Smooth muscle cell (in vitro differentiated cells): ENCODE measurements around the gene CA14. TPM values are rescaled to one million over a fixed set of nuclear protein-coding genes. Genes with fewer than 3 reads are reported as not detected.
"Not testable (repeated sequence)": the region's sequence is repeated elsewhere in the genome, so short reads cannot be mapped to it uniquely, and the experiment has no call there.

ENCODE experiments used
- DNase-seq: peaks from one replicate; lab custom pipeline; 2025; ENCODE audit not compliant: unreplicated experiment; lab: John Stamatoyannopoulos, UW
- H2AFZ ChIP-seq: fragments of 200-600 bp; sonication (generic); 2 replicates; pipeline ENCODE4 v1.6.0; 2016; ENCODE audit warnings: antibody characterized with exemption, low read depth, mild to moderate bottlenecking
- H3F3A ChIP-seq: fragments of 200-600 bp; sonication (generic); 2 replicates; pipeline ENCODE4 v1.6.0; 2017; ENCODE audit warnings: antibody characterized with exemption, low read depth
- H3K27ac ChIP-seq: fragments of 200-600 bp; sonication (generic); 2 replicates; pipeline ENCODE4 v1.5.1; 2016; ENCODE audit warnings: low read depth, mild to moderate bottlenecking
- H3K27me3 ChIP-seq: fragments of 200-600 bp; sonication (generic); 2 replicates; pipeline ENCODE4 v1.6.1; 2016; ENCODE audit warnings: low read depth, mild to moderate bottlenecking
- H3K36me3 ChIP-seq: fragments of 200-600 bp; sonication (generic); 2 replicates; pipeline ENCODE4 v1.5.1; 2016; ENCODE audit warnings: low read depth
- H3K4me1 ChIP-seq: fragments of 200-600 bp; sonication (generic); 2 replicates; pipeline ENCODE4 v1.5.1; 2016; ENCODE audit warnings: low read depth
- H3K4me2 ChIP-seq: fragments of 200-600 bp; sonication (generic); 2 replicates; pipeline ENCODE4 v1.6.0; 2016; ENCODE audit warnings: mild to moderate bottlenecking
- H3K4me3 ChIP-seq: fragments of 200-600 bp; sonication (generic); 2 replicates; pipeline ENCODE4 v1.5.1; 2016; ENCODE audit warnings: mild to moderate bottlenecking
- H3K79me2 ChIP-seq: fragments of 200-600 bp; sonication (generic); 2 replicates; pipeline ENCODE4 v1.6.0; 2016; ENCODE audit warnings: low read depth, mild to moderate bottlenecking
- H3K9ac ChIP-seq: fragments of 200-600 bp; sonication (generic); 2 replicates; pipeline ENCODE4 v1.6.0; 2016; ENCODE audit warnings: low read depth
- H3K9me3 ChIP-seq: fragments of 200-600 bp; sonication (generic); replicated peaks from 2 replicates; pipeline ENCODE4 v1.5.1; 2016; ENCODE audit warnings: low read depth
- H4K20me1 ChIP-seq: fragments of 200-600 bp; sonication (generic); 2 replicates; pipeline ENCODE4 v1.6.0; 2016; ENCODE audit warnings: low read depth
- WGBS: methylation state at CpG from one replicate; pipeline ENCODE4 v1.1.7; 2016; ENCODE audit warnings: low lambda C conversion rate; 5-methylcytosine and 5-hydroxymethylcytosine counted together
- polyA plus RNA-seq: library from polyadenylated mRNA; unstranded; fragments of >200 nt; fragmentation: Nextera tagmentation; extraction: Ambion mirVana; gene quantifications from 2 replicates; pipeline ENCODE4 v1.2.1, GENCODE V29; 2016
- total RNA-seq: library from RNA; depleted of rRNA; stranded (reverse); fragments of >200 nt; gene quantifications from 2 replicates; pipeline ENCODE4 v1.2.3, GENCODE V29; 2014
- TF ChIP-seq, protein P1 (sequence below): fragments of 200-600 bp; sonication (generic); IDR thresholded peaks from 2 replicates; pipeline ENCODE4 v1.5.1; 2017; ENCODE audit warnings: borderline replicate concordance, mild to moderate bottlenecking, antibody characterized with exemption; ENCODE audit not compliant: insufficient read depth, poor library complexity, severe bottlenecking

CA14 gene
- total and polyA plus RNA-seq, 2 experiments from 2014 or later: 0.59 TPM; not detected in 1

GRCh38 chr1:150212070-150212469 is 45.5 kb upstream of the CA14 start:
- TF ChIP-seq, protein P1, sequence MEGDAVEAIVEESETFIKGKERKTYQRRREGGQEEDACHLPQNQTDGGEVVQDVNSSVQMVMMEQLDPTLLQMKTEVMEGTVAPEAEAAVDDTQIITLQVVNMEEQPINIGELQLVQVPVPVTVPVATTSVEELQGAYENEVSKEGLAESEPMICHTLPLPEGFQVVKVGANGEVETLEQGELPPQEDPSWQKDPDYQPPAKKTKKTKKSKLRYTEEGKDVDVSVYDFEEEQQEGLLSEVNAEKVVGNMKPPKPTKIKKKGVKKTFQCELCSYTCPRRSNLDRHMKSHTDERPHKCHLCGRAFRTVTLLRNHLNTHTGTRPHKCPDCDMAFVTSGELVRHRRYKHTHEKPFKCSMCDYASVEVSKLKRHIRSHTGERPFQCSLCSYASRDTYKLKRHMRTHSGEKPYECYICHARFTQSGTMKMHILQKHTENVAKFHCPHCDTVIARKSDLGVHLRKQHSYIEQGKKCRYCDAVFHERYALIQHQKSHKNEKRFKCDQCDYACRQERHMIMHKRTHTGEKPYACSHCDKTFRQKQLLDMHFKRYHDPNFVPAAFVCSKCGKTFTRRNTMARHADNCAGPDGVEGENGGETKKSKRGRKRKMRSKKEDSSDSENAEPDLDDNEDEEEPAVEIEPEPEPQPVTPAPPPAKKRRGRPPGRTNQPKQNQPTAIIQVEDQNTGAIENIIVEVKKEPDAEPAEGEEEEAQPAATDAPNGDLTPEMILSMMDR: no peak
- Histone ChIP-seq H3K36me3 (no peaks in the 10 kb centered on the region), H3F3A (no peaks in the 10 kb centered on the region), H3K27ac (no peak overlapping the region), H3K4me2 (no peak overlapping the region), H2AFZ (no peak overlapping the region), H3K4me1 (peaks cover 6% of the 10 kb centered on the region), H3K9ac (no peak overlapping the region), H4K20me1 (no peaks in the 10 kb centered on the region), H3K79me2 (no peaks in the 10 kb centered on the region), H3K27me3 (no peaks in the 10 kb centered on the region), H3K9me3 (no peaks in the 10 kb centered on the region), H3K4me3 (no peak overlapping the region)
- no peak for DNase-seq
- 96% methylated on average over 9 of the region's 9 CpGs for WGBS

DNA sequence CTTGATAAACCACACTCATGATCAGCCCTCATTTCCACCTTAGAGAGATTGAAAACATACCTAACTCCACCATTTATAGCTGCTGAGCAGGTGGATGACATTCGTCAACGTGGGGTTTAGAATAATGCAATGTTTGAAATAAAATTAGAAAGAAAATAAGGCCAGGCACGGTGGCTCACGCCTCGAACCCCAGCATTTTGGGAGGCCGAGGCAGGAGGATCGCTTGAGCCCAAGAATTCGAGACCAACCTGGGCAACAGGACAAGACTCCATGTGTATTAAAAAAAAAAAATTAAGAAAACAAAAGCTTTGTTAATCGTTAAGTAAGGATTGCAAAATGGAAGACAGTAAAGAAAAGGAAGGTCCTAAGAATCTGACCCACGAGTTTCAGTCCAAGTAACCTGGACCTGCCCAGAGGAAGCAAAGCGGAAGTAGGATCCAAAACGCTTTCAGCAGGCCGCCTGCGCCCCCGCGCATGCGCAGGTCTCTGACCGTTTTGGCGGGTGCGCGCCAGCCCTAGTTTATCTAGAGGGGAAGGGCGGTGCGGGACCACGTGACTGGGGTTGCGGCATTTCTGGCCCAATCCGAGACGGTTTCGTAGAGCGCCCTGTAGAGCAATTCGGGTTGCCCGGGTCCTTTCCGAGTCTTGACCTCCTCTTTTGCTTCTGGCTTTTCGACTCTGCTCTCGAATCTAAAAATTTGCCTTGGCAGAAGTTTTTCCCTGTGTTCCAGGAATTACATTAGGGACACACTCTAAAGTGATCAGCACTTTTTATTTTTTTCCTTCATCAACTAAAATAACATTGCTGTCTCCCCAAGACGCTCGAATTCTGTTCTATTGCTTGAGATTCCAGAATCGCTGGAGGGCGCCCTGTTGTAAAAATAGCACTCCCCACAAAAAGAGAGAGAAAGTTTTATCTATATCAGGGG is 44.1 kb upstream of the CA14 start:
- peak overlapping the region; percentile 79 for H3K27ac ChIP-seq
- H3K9ac ChIP-seq: peak overlapping the region; percentile 39
- WGBS: 21% methylated on average over 38 of the region's 38 CpGs

DNA sequence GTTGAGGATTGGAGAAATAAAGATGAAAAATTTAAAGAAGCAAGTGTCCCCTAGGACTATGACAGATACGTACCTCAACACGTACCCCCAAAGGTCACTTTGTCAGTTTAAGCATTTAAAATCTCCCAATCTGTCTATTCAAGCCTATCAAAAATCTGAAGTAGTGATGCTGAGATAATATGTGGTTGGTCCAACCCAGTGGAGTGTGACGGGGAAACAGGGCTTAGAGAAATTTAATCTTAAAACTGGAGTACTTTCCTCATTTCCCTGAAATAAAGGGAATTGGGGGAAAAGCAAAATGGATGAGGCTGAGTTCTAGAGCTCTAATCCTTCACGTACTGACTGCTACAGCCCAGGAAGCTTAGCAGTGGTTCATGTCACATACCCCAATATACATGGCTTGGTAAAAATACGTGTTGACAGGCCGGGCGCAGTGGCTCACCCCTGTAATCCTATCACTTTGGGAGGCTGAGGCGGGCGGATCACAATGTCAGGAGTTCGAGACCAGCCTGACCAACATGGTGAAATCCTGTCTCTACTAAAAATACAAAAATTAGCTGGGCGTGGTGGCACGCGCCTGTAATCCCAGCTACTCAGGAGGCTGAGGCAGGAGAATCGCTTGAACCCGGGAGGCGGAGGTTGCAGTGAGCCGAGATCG is 43.3 kb upstream of the CA14 start:
- DNase-seq, H3K9me3 ChIP-seq, H3K36me3 ChIP-seq, H3K4me1 ChIP-seq, H3K79me2 ChIP-seq, H4K20me1 ChIP-seq, H3K27me3 ChIP-seq, H3F3A ChIP-seq: not testable (repeated sequence)
- Histone ChIP-seq H3K9ac (peak overlapping the region; percentile 39), H2AFZ (peak overlapping the region; percentile 95), H3K27ac (peak overlapping the region; percentile 79), H3K4me3 (peak overlapping the region; percentile 62), H3K4me2 (peak overlapping the region; percentile 87)
- WGBS: 77% methylated on average over 17 of the region's 18 CpGs

More for the DNA sequence above, 44.1 kb upstream of the CA14 start:
- no peaks in the 10 kb centered on the region for H3K27me3 ChIP-seq
- DNase-seq: peak; percentile 78
- peaks cover 6% of the 10 kb centered on the region for H3K4me1 ChIP-seq
- H3K4me2 ChIP-seq: peak overlapping the region; percentile 87
- H3K36me3 ChIP-seq: no peaks in the 10 kb centered on the region
- H3K79me2 ChIP-seq: no peaks in the 10 kb centered on the region
- H3K9me3 ChIP-seq: no peaks in the 10 kb centered on the region
- no peaks in the 10 kb centered on the region for H4K20me1 ChIP-seq
- no peaks in the 10 kb centered on the region for H3F3A ChIP-seq
- H3K4me3 ChIP-seq: peak overlapping the region; percentile 62
- peak overlapping the region; percentile 95 for H2AFZ ChIP-seq
- TF ChIP-seq, protein P1: peak; percentile 32

- H3F3A ChIP-seq, H3K27ac ChIP-seq, H3K27me3 ChIP-seq, H3K4me3 ChIP-seq, H4K20me1 ChIP-seq, H3K9me3 ChIP-seq, H3K4me2 ChIP-seq, H3K36me3 ChIP-seq, H3K9ac ChIP-seq, H3K79me2 ChIP-seq, DNase-seq, H3K4me1 ChIP-seq, H2AFZ ChIP-seq: not testable (repeated sequence)
- 97% methylated on average over 6 of the region's 6 CpGs for WGBS
Observed at GRCh38 chr1:150215855-150216254, 41.7 kb upstream of the CA14 start.
